ENCODE measurements around the gene GRAP2.

The GRAP2 gene

DNA sequence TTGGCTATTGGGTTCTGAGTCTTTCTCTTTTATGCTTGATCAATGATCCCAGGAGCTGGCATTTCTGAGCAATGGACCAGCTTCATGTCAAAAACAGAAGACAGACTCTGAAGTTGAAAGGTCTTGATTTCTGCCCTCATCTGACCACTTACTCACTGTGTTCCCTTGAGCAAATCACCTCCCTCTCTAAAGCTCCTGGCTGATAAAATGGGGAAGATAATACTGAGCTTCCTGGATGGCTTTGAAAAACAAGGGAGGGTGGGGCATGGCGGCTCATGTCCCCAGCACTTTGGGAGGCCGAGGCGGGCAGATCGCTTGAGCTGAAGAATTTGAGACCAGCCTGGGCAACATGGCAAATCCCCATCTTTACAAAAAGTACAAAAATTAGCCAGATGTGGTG is 100.2 kb downstream of the GRAP2 start:
- H3K9me3 ChIP-seq (ENCODE audit: control insufficient read depth, insufficient read depth, low read length) = no peaks in the 10 kb centered on the region
- peaks cover 12% of the 10 kb centered on the region; the same call in 1 of the 2 replicates for H3K27me3 ChIP-seq (ENCODE audit: control insufficient read depth, low read length)
- H3K4me2 ChIP-seq (ENCODE audit: low read length) = no peak overlapping the region
- H3K4me1 ChIP-seq (ENCODE audit: control insufficient read depth, low read length) = no peaks in the 10 kb centered on the region
- H3K36me3 ChIP-seq (ENCODE audit: control insufficient read depth, low read length) = no peaks in the 10 kb centered on the region
- no peaks in the 10 kb centered on the region for H4K20me1 ChIP-seq (ENCODE audit: control insufficient read depth, insufficient read depth, low read depth, low read length)
- no peak for TF ChIP-seq EZH2phosphoT487 (IDR thresholded peaks at IDR 0.05; ENCODE audit: borderline replicate concordance, low read length)
- TF ChIP-seq, protein P1, sequence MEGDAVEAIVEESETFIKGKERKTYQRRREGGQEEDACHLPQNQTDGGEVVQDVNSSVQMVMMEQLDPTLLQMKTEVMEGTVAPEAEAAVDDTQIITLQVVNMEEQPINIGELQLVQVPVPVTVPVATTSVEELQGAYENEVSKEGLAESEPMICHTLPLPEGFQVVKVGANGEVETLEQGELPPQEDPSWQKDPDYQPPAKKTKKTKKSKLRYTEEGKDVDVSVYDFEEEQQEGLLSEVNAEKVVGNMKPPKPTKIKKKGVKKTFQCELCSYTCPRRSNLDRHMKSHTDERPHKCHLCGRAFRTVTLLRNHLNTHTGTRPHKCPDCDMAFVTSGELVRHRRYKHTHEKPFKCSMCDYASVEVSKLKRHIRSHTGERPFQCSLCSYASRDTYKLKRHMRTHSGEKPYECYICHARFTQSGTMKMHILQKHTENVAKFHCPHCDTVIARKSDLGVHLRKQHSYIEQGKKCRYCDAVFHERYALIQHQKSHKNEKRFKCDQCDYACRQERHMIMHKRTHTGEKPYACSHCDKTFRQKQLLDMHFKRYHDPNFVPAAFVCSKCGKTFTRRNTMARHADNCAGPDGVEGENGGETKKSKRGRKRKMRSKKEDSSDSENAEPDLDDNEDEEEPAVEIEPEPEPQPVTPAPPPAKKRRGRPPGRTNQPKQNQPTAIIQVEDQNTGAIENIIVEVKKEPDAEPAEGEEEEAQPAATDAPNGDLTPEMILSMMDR (IDR thresholded peaks at IDR 0.05; ENCODE audit: low read depth, low read length, poor library complexity, severe bottlenecking) = no peak
- no peaks in the 10 kb centered on the region for H3K9me2 ChIP-seq (replicated peaks; ENCODE audit: control insufficient read depth, low read length)
- no peaks in the 10 kb centered on the region for H3K79me2 ChIP-seq (ENCODE audit: control insufficient read depth, low read length)
- H3K27ac ChIP-seq (ENCODE audit: low read depth, low read length) = no peak overlapping the region
- no peaks in the 10 kb centered on the region for H3F3A ChIP-seq (ENCODE audit: control insufficient read depth, insufficient read depth)
- H3K4me3 ChIP-seq (ENCODE audit: low read length) = no peak overlapping the region

DNA sequence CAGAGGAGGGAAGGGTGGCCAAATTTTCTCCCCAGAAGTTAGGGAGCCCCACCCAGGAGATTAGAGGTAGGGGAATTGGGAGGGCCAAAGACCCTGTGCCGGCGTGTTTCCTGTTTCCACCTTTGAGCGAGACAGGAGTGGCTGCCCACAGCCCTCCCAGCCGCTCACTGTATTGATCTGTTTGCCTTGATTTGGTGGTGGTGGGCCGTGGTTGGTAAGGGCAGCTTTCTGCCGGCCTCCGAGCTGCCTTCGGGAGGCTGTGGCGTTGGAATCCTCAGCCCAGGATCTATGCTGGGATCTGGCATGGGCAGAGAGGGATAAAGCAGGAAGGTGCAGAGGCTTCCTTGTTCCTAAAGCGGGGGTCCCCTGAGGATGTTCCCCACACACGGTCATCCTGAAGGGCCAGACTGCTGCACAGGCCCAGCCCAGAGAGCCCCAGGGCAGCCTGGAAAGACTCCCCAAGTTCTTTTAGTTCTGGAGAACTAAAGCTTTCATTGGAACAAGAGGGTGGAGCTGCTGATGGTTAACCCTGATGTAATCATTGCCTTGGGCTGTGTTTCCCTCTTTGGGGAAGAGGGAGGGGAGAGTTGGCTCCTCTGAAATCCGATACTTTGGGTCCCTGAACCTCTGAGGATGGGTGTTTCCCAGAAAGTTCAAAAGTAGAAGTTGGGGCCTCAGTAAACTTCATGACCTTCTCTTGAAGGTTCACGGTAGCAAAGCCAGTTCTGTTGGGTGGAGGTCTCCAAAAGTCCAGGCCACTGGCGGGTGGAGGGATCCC is 101.1 kb downstream of the GRAP2 start:
- Histone ChIP-seq H3K79me2 (ENCODE audit: control insufficient read depth, low read length) (no peaks in the 10 kb centered on the region), H3K9me2 (replicated peaks; ENCODE audit: control insufficient read depth, low read length) (no peaks in the 10 kb centered on the region), H3K27ac (ENCODE audit: low read depth, low read length) (no peak overlapping the region), H3K27me3 (ENCODE audit: control insufficient read depth, low read length) (peaks cover 15% of the 10 kb centered on the region; the same call in 1 of the 2 replicates), H4K20me1 (ENCODE audit: control insufficient read depth, insufficient read depth, low read depth, low read length) (no peaks in the 10 kb centered on the region), H3K9me3 (ENCODE audit: control insufficient read depth, insufficient read depth, low read length) (no peaks in the 10 kb centered on the region), H3K4me2 (ENCODE audit: low read length) (no peak overlapping the region), H3K36me3 (ENCODE audit: control insufficient read depth, low read length) (no peaks in the 10 kb centered on the region), H3K4me3 (ENCODE audit: low read length) (no peak overlapping the region), H3F3A (ENCODE audit: control insufficient read depth, insufficient read depth) (no peaks in the 10 kb centered on the region), H3K4me1 (ENCODE audit: control insufficient read depth, low read length) (no peaks in the 10 kb centered on the region)
- TF ChIP-seq EZH2phosphoT487 (IDR thresholded peaks at IDR 0.05; ENCODE audit: borderline replicate concordance, low read length) = no peak
- TF ChIP-seq, protein P1 (IDR thresholded peaks at IDR 0.05; ENCODE audit: low read depth, low read length, poor library complexity, severe bottlenecking) = no peak

DNA sequence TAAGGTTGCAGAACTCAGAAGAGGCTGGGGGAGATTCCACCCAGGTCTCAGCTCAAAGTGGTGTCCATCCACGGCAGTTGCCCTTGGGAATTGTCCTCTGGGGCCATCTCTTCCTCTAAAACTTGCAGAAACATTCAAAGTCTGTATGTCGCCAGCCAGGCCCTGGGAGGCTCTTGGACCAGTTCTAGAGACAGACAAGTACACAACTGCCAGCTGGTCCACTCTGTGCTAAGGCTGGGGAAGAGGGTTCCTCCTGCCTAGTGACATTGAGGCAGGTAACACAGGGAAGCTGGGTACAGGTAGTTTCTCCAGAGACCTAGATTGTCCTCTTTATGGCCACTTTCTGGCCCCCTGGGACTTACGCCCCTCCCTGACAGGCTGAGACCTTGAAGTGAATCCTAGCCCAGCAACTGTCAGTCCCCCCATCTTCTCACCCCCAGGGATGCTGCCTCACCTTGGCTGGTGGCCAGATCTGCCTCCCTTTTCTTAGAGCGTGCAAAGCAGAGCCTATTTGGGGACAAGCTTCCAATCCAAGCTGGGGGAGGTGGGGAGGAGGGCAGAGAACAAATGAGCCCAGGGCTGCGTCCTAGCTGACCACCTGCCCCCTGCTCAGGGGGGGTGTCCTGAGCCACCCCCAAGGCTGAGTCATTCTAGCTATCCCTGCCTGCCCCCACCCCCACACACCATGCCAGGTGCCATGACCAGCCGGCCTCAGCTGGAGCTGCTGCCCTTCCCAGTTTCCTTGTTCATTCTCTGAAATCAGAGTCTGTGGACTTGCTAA is 102.2 kb downstream of the GRAP2 start:
- no peak overlapping the region for H3K27ac ChIP-seq (ENCODE audit: low read depth, low read length)
- H3K4me3 ChIP-seq (ENCODE audit: low read length) = no peak overlapping the region
- TF ChIP-seq, protein P1 (IDR thresholded peaks at IDR 0.05; ENCODE audit: low read depth, low read length, poor library complexity, severe bottlenecking) = no peak
- TF ChIP-seq EZH2phosphoT487 (IDR thresholded peaks at IDR 0.05; ENCODE audit: borderline replicate concordance, low read length) = no peak
- peaks cover 15% of the 10 kb centered on the region; the same call in 1 of the 2 replicates for H3K27me3 ChIP-seq (ENCODE audit: control insufficient read depth, low read length)
- no peaks in the 10 kb centered on the region for H3K79me2 ChIP-seq (ENCODE audit: control insufficient read depth, low read length)
- no peaks in the 10 kb centered on the region for H3F3A ChIP-seq (ENCODE audit: control insufficient read depth, insufficient read depth)
- H3K4me2 ChIP-seq (ENCODE audit: low read length) = no peak overlapping the region
- no peaks in the 10 kb centered on the region for H3K4me1 ChIP-seq (ENCODE audit: control insufficient read depth, low read length)
- no peaks in the 10 kb centered on the region for H3K36me3 ChIP-seq (ENCODE audit: control insufficient read depth, low read length)
- H4K20me1 ChIP-seq (ENCODE audit: control insufficient read depth, insufficient read depth, low read depth, low read length) = no peaks in the 10 kb centered on the region
- no peaks in the 10 kb centered on the region for H3K9me3 ChIP-seq (ENCODE audit: control insufficient read depth, insufficient read depth, low read length)
- H3K9me2 ChIP-seq (replicated peaks; ENCODE audit: control insufficient read depth, low read length) = no peaks in the 10 kb centered on the region
